OCI-LY3 (cell line): Measurements from ENCODE around the gene PTPRD.

Experiments
- EZH2phosphoT487 ChIP-seq: fragments of 200-600 bp; shearing (Covaris generic); IDR thresholded peaks from 2 replicates; pipeline ENCODE4 v1.6.1; 2018; ENCODE audit warnings: antibody characterized with exemption, mixed run types, low read depth
- TF ChIP-seq, protein P1 (sequence below): fragments of 200-600, 300-600 bp; sonication (generic); IDR thresholded peaks from 2 replicates; pipeline ENCODE4 v1.5.1; 2014; ENCODE audit warnings: antibody characterized with exemption, low read length, low read depth

DNA sequence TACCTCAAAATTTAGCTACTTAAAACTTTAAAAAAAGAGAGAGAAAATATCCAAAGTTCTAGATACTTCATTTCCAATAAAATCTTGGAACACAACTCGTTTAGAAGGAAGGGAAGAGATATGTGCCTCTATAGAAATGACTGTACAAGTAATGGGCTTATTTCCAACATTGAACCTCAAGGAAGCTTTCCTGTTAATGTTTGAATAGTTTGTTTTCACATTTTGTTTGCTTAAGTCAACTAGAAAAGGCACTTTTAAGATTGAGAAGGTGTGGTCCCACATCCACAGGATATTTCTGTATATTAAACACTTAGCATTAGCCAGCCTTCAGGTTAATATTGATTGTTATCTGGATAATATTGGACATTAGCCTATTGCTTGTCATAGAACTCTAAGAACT is 384.7 kb downstream of the PTPRD start:
- TF ChIP-seq, protein P1, sequence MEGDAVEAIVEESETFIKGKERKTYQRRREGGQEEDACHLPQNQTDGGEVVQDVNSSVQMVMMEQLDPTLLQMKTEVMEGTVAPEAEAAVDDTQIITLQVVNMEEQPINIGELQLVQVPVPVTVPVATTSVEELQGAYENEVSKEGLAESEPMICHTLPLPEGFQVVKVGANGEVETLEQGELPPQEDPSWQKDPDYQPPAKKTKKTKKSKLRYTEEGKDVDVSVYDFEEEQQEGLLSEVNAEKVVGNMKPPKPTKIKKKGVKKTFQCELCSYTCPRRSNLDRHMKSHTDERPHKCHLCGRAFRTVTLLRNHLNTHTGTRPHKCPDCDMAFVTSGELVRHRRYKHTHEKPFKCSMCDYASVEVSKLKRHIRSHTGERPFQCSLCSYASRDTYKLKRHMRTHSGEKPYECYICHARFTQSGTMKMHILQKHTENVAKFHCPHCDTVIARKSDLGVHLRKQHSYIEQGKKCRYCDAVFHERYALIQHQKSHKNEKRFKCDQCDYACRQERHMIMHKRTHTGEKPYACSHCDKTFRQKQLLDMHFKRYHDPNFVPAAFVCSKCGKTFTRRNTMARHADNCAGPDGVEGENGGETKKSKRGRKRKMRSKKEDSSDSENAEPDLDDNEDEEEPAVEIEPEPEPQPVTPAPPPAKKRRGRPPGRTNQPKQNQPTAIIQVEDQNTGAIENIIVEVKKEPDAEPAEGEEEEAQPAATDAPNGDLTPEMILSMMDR: no peak
- no peak for TF ChIP-seq EZH2phosphoT487
